Medulla oblongata (tissue), 1 donor: ENCODE results near the gene EVC.

Source experiments
- DNase-seq: peaks from one replicate; pipeline ENCODE4 v3.0.0-alpha.2; 2015; ENCODE audit errors: extremely low spot score

Gene EVC

GRCh38 chr4:5755161-5755560, 44.2 kb downstream of the EVC start:
- no peak for DNase-seq

- no peak for DNase-seq
Measured at GRCh38 chr4:5755679-5756078, 44.7 kb downstream of the EVC start.

GRCh38 chr4:5756271-5756670, 45.3 kb downstream of the EVC start:
- no peak for DNase-seq

- DNase-seq, result no peak
Measured at GRCh38 chr4:5757091-5757490, 46.1 kb downstream of the EVC start.

- no peak for DNase-seq
Measured at GRCh38 chr4:5757536-5757935, 46.5 kb downstream of the EVC start.

- DNase-seq, result no peak
Measured at GRCh38 chr4:5757954-5758353, 47.0 kb downstream of the EVC start.

GRCh38 chr4:5758741-5759140, 47.7 kb downstream of the EVC start:
- no peak for DNase-seq

- DNase-seq, result no peak
Measured at GRCh38 chr4:5759236-5760075, 48.5 kb downstream of the EVC start.

GRCh38 chr4:5760246-5760645, 49.2 kb downstream of the EVC start:
- DNase-seq, result no peak

GRCh38 chr4:5760936-5761480, 50.0 kb downstream of the EVC start:
- DNase-seq, result no peak

- DNase-seq, result no peak
Measured at GRCh38 chr4:5770051-5770450, 59.0 kb downstream of the EVC start.

- DNase-seq, result no peak
Measured at GRCh38 chr4:5772528-5773270, 61.7 kb downstream of the EVC start.

GRCh38 chr4:5773271-5773555, 62.2 kb downstream of the EVC start:
- DNase-seq, result no peak

- no peak for DNase-seq
Measured at GRCh38 chr4:5774416-5775036, 63.5 kb downstream of the EVC start.

- DNase-seq, result no peak
Measured at GRCh38 chr4:5776510-5776909, 65.5 kb downstream of the EVC start.

GRCh38 chr4:5780831-5781480, 70.0 kb downstream of the EVC start:
- DNase-seq, result no peak

- no peak for DNase-seq
Measured at GRCh38 chr4:5781691-5782090, 70.7 kb downstream of the EVC start.

GRCh38 chr4:5782829-5783476, 72.0 kb downstream of the EVC start:
- DNase-seq, result no peak

GRCh38 chr4:5783486-5783885, 72.5 kb downstream of the EVC start:
- DNase-seq, result no peak

GRCh38 chr4:5784021-5784420, 73.0 kb downstream of the EVC start:
- no peak for DNase-seq

- no peak for DNase-seq
Measured at GRCh38 chr4:5784960-5785611, 74.1 kb downstream of the EVC start.
